GM12891 (cell line): Measurements from ENCODE around the gene ESRRG. TPM values are rescaled to one million over a fixed set of nuclear protein-coding genes. Genes with fewer than 3 reads are reported as not detected.

ENCODE experiments used
- DNase-seq: peaks from one replicate; pipeline ENCODE4 v3.0.0; 2011; ENCODE audit warnings: low spot score; ENCODE audit not compliant: insufficient read length
- FAIRE-seq: peaks from 2 replicates; lab custom pipeline; 2011; peaks lifted over from hg19 to GRCh38; lab: Jason Lieb, UNC
- PAX5 ChIP-seq: IDR thresholded peaks from 2 replicates; pipeline ENCODE4 v1.6.1; 2011; ENCODE audit warnings: low read length, moderate library complexity, mild to moderate bottlenecking; ENCODE audit not compliant: insufficient read depth, severe bottlenecking
- POLR2A ChIP-seq: IDR thresholded peaks from 2 replicates; pipeline ENCODE4 v1.6.1; 2011; ENCODE audit warnings: low read depth, low read length, control low read depth
- POLR2AphosphoS5 ChIP-seq: IDR thresholded peaks from 2 replicates; pipeline ENCODE4 v1.6.1; 2011; ENCODE audit warnings: low read depth, low read length, control low read depth
- POU2F2 ChIP-seq: IDR thresholded peaks from 2 replicates; pipeline ENCODE4 v1.6.1; 2011; ENCODE audit warnings: low read depth, mild to moderate bottlenecking, control low read depth, low read length, moderate library complexity
- SPI1 ChIP-seq: IDR thresholded peaks from 2 replicates; pipeline ENCODE4 v1.6.1; 2011; ENCODE audit warnings: low read depth, low read length, control low read depth
- TAF1 ChIP-seq: IDR thresholded peaks from 2 replicates; pipeline ENCODE4 v1.6.1; 2011; ENCODE audit warnings: low read depth, low read length, control low read depth
- polyA plus RNA-seq: library from polyadenylated mRNA; unstranded; fragments of >200 nt; gene quantifications from one replicate; pipeline ENCODE4 v1.2.1, GENCODE V29; 2012; ENCODE audit warnings: low read depth, missing spikeins, inconsistent platforms; ENCODE audit not compliant: missing spikeins

Gene ESRRG
- not detected for polyA plus RNA-seq

- TF ChIP-seq SPI1: no peak
- TF ChIP-seq POLR2A: no peak
- no peak for TF ChIP-seq PAX5
- no peak for TF ChIP-seq POU2F2
- no peak for TF ChIP-seq TAF1
- no peak for TF ChIP-seq POLR2AphosphoS5
- no peak for DNase-seq
- no peak for FAIRE-seq
Measured at GRCh38 chr1:216723274-216723780, at the start of gene ESRRG. TSS of gene ESRRG (minus strand) at chr1:216723429. CDS start at chr1:216723299, 130 bp downstream.

GRCh38 chr1:216771922-216772321 is 48.7 kb upstream of the ESRRG start:
- DNase-seq: no peak
- FAIRE-seq: no peak
- no peak for TF ChIP-seq POLR2A
- TF ChIP-seq POLR2AphosphoS5: no peak
- TF ChIP-seq POU2F2: no peak
- TF ChIP-seq SPI1: no peak
- no peak for TF ChIP-seq PAX5
- no peak for TF ChIP-seq TAF1

- TF ChIP-seq TAF1: no peak
- TF ChIP-seq POLR2AphosphoS5: no peak
- no peak for TF ChIP-seq PAX5
- TF ChIP-seq POLR2A: no peak
- FAIRE-seq (no peak), DNase-seq (no peak)
Measured at GRCh38 chr1:216766633-216767327, 43.6 kb upstream of the ESRRG start.

DNA sequence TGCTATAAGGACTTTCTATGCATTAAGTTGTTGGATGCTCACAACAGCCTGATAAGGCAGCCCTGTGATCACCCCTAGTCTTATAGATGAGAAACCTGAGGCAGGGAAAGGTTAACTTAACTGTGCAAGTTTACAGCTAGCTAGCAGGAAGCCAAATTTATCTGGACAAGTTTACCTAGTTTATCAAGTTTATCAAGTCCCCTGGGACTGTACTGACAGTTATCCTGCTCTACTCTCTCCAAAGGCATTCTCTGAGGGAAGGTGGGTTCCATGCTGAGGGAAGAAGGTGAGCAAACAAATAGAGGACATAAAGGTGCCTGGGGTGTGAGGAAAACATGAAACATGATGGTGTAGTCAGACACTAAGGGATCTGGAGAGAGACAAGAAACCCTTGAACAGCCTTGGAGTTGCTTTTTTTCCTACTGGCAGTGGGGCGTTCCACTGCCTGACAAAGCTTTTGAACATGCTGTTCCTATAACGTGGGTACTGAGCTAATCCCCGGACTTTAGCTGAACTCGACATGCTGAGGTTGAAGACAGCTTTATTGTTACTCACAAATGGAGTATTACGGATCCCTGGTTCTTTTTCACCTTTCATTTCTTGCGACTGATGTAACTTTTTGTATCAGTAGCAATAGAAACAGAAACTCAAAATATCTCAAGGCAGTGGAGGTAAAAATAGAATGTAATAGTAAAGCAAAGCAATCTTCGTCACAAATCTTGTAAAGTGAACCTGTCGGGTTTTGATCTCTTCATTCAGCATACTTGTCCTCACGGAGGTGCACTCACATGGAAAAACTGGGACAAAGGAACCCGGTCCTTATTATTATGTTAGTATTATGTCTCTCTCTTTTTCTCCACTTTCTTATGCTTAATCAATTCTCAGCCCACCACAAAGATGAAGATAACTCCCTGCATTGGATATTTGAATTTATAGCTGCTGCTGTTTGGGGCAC is 42.4 kb upstream of the ESRRG start:
- FAIRE-seq: no peak

DNA sequence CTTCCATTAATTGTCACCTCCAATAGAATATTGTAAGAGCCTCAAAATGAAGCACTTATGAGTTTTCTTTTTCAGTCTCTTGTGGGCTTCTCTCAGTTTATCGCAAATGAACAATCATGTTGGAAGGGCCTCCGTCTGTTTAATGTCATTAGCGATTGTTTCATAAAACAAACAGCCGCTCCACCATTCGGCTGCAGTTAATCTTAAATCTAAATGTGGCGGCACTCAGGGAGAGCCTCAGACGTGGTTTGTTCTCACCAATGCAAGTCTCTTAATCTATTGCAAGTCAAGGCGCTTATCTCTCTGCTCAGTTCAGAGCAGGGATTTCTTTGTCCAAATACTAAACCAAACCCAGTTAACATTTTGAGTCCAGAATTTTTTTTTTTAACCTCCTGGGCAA is 34.9 kb upstream of the ESRRG start:
- no peak for FAIRE-seq
- TF ChIP-seq POU2F2: no peak
- no peak for TF ChIP-seq POLR2A
- no peak for TF ChIP-seq SPI1
- no peak for TF ChIP-seq POLR2AphosphoS5
- no peak for TF ChIP-seq TAF1
- no peak for TF ChIP-seq PAX5

More for the DNA sequence above, 42.4 kb upstream of the ESRRG start:
- TF ChIP-seq PAX5 (no peak), POU2F2 (no peak), POLR2AphosphoS5 (no peak), SPI1 (no peak), POLR2A (no peak), TAF1 (no peak)
- DNase-seq: no peak

GRCh38 chr1:216757110-216757509 is 33.9 kb upstream of the ESRRG start:
- no peak for FAIRE-seq
- TF ChIP-seq POU2F2: no peak
- TF ChIP-seq TAF1: no peak
- no peak for TF ChIP-seq POLR2A
- no peak for TF ChIP-seq PAX5
- no peak for TF ChIP-seq SPI1
- no peak for TF ChIP-seq POLR2AphosphoS5

More for the DNA sequence above, 34.9 kb upstream of the ESRRG start:
- DNase-seq: no peak

GRCh38 chr1:216750961-216751360 is 27.7 kb upstream of the ESRRG start:
- FAIRE-seq (no peak), DNase-seq (no peak)
- TF ChIP-seq POLR2A (no peak), POLR2AphosphoS5 (no peak), TAF1 (no peak), PAX5 (no peak), SPI1 (no peak), POU2F2 (no peak)

More at GRCh38 chr1:216757110-216757509, 33.9 kb upstream of the ESRRG start:
- DNase-seq: no peak

DNA sequence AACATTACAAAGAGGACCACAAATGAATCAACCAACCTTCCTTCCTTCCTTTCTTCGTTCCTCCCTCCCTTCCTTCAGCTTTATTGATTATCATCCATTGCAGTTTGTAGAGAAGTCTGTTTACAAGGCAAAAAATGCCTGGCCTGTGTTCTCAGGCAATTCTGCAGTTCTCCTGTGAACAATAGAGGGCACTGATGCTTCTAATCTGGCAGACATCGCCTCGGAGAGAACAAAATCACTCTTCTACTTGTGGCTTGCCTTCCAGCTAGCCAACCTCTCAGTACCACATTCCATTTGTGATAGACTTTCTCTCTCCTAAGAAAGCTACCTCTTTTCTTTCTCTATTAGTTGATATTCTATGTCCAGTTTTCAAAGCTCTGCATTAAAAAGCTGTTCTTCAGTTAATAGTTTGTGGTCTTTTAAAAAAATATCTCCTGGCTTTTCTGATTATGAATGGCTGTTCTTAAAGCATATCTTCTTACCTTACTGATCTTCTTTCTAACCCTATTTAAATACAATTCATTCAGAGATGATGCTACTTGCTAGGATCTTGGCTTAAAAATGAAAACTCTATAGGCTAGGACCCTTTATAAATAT is 26.9 kb upstream of the ESRRG start:
- FAIRE-seq: no peak
- no peak for DNase-seq
- TF ChIP-seq POU2F2 (no peak), PAX5 (no peak), POLR2A (no peak), SPI1 (no peak), TAF1 (no peak), POLR2AphosphoS5 (no peak)

GRCh38 chr1:216749232-216749631 is 26.0 kb upstream of the ESRRG start:
- FAIRE-seq: no peak
- no peak for DNase-seq
- TF ChIP-seq POU2F2 (no peak), SPI1 (no peak), TAF1 (no peak), PAX5 (no peak), POLR2A (no peak), POLR2AphosphoS5 (no peak)
